A549 (cell line): ENCODE measurements around the gene TFEB. TPM values are rescaled to one million over a fixed set of nuclear protein-coding genes. Genes with fewer than 3 reads are reported as not detected.

Experiments
- ATAC-seq, 2 experiments: fragments of 200-7000 bp in 1 of 2; fragments of >200 bp in 1 of 2; cut with Nextera tagmentation in 1 of 2; cut with Tn5 transposase in 1 of 2; 3 replicates each; pipeline versions ENCODE4 v1.8.0 to v1.9.1; 2018 to 2020; ENCODE audit warnings: mild to moderate bottlenecking in 1 of 2, moderate library complexity in 1 of 2
- CTCF ChIA-PET: fragments of 300-600 bp; sonication (Branson Sonifier 250); formaldehyde crosslinking; extraction: SDS; loops from one replicate; lab custom pipeline; 2021; ENCODE audit warnings: antibody characterized with exemption, inconsistent platforms; lab: Yijun Ruan, JAX
- POLR2A ChIA-PET: fragments of 350-600 bp; formaldehyde crosslinking; extraction: SDS; loops from one replicate; lab custom pipeline; 2021; ENCODE audit warnings: antibody characterized with exemption, inconsistent platforms; lab: Yijun Ruan, JAX
- DNase-seq, 2 experiments: peaks; one replicate each; pipeline versions ENCODE4 v3.0.0 to v3.0.0-alpha.2; 2011 to 2016; ENCODE audit warnings: low read depth in 1 of 2, low spot score in 1 of 2
- FAIRE-seq: peaks from 2 replicates; lab custom pipeline; 2011; peaks lifted over from hg19 to GRCh38; lab: Jason Lieb, UNC
- H3K27ac ChIP-seq, 2 experiments: fragments of >200 bp; sonication (Bioruptor Twin); formaldehyde crosslinking; 3 replicates each; pipeline ENCODE4 v1.5.1; 2016 to 2017
- H3K4me1 ChIP-seq: fragments of >200 bp; sonication (Bioruptor Twin); formaldehyde crosslinking; 3 replicates; pipeline ENCODE4 v1.6.1; 2016
- H3K4me2 ChIP-seq: fragments of >200 bp; sonication (Bioruptor Twin); formaldehyde crosslinking; 3 replicates; pipeline ENCODE4 v1.6.1; 2016
- H3K4me3 ChIP-seq: fragments of >200 bp; sonication (Bioruptor Twin); formaldehyde crosslinking; 3 replicates; pipeline ENCODE4 v1.5.1; 2016
- H3K9me3 ChIP-seq: fragments of >200 bp; sonication (Bioruptor Twin); formaldehyde crosslinking; 3 replicates; pipeline ENCODE4 v1.6.1; 2016
- CHD2 ChIP-seq: fragments of 150-350 bp; IDR thresholded peaks from 2 replicates; pipeline ENCODE4 v1.6.1; 2014; ENCODE audit warnings: low read length; ENCODE audit not compliant: partially characterized antibody
- CHD4 ChIP-seq: fragments of 200-600 bp; sonication (generic); IDR thresholded peaks from 2 replicates; pipeline ENCODE4 v1.6.1; 2016; ENCODE audit warnings: antibody characterized with exemption, mild to moderate bottlenecking, borderline replicate concordance
- CTCF ChIP-seq: fragments of >200 bp; sonication (Bioruptor Twin); formaldehyde crosslinking; IDR thresholded peaks from 3 replicates; pipeline ENCODE4 v1.5.1; 2016
- EHF ChIP-seq: fragments of 250-450 bp; sonication (Bioruptor Pico); IDR thresholded peaks from 2 replicates; pipeline ENCODE4 v1.5.0; 2020; ENCODE audit warnings: mild to moderate bottlenecking
- ELK1 ChIP-seq: fragments of 150-350 bp; IDR thresholded peaks from 2 replicates; pipeline ENCODE4 v1.6.1; 2014; ENCODE audit warnings: low read depth, mild to moderate bottlenecking, low read length
- FOSB ChIP-seq: fragments of 250-450 bp; sonication (Bioruptor Pico); IDR thresholded peaks from 2 replicates; pipeline ENCODE4 v1.5.0; 2020; ENCODE audit warnings: mild to moderate bottlenecking, moderate library complexity
- FOSL2 ChIP-seq, 2 experiments: fragments of 450-650 bp in 1 of 2; fragments of >200 bp in 1 of 2; sonication (Bioruptor Twin) in 1 of 2; formaldehyde crosslinking; IDR thresholded peaks; 2 replicates each; pipeline versions ENCODE4 v1.5.0 to v1.6.1; 2016 to 2020; ENCODE audit warnings: mild to moderate bottlenecking in 1 of 2, moderate library complexity in 1 of 2
- FOXS1 ChIP-seq: fragments of 250-450 bp; sonication (Bioruptor Pico); IDR thresholded peaks from 2 replicates; pipeline ENCODE4 v1.5.0; 2020; ENCODE audit warnings: mild to moderate bottlenecking, moderate library complexity
- HEYL ChIP-seq: fragments of 250-450 bp; sonication (Bioruptor Pico); IDR thresholded peaks from 2 replicates; pipeline ENCODE4 v1.8.0; 2021; ENCODE audit warnings: mild to moderate bottlenecking, moderate library complexity
- HOXB13 ChIP-seq: fragments of 250-450 bp; sonication (Bioruptor Pico); IDR thresholded peaks from 2 replicates; pipeline ENCODE4 v1.5.0; 2020; ENCODE audit warnings: low read depth, mild to moderate bottlenecking, moderate library complexity
- JUN ChIP-seq, 2 experiments: fragments of >200 bp; sonication (Bioruptor Twin); formaldehyde crosslinking; IDR thresholded peaks; 2 replicates in 1 of 2; 3 replicates in 1 of 2; pipeline ENCODE4 v1.6.1; 2016 to 2017
- KDM1A ChIP-seq: fragments of 200-600 bp; sonication (generic); IDR thresholded peaks from 2 replicates; pipeline ENCODE4 v1.6.1; 2016; ENCODE audit warnings: low read depth, mild to moderate bottlenecking
- MAZ ChIP-seq: fragments of 150-350 bp; IDR thresholded peaks from 2 replicates; pipeline ENCODE4 v1.6.1; 2014; ENCODE audit warnings: antibody characterized with exemption, low read depth, low read length, borderline replicate concordance
- MYC ChIP-seq: IDR thresholded peaks from 2 replicates; pipeline ENCODE4 v1.6.1; 2012; ENCODE audit warnings: mild to moderate bottlenecking, inconsistent platforms, low read length, improper control_type of control experiment, borderline replicate concordance
- NPAS2 ChIP-seq: fragments of 250-450 bp; sonication (Bioruptor Pico); IDR thresholded peaks from 2 replicates; pipeline ENCODE4 v1.8.0; 2022; ENCODE audit warnings: mild to moderate bottlenecking, moderate library complexity, borderline replicate concordance
- PHF8 ChIP-seq: fragments of 200-600 bp; sonication (generic); IDR thresholded peaks from 2 replicates; pipeline ENCODE4 v1.6.1; 2016; ENCODE audit warnings: low read depth, mild to moderate bottlenecking, antibody characterized with exemption, moderate library complexity, borderline replicate concordance
- POLR2A ChIP-seq: IDR thresholded peaks from 2 replicates; pipeline ENCODE4 v1.6.1; 2012; ENCODE audit warnings: mild to moderate bottlenecking, low read length
- RAD21 ChIP-seq, 2 experiments: fragments of >200 bp in 1 of 2; sonication (Bioruptor Twin) in 1 of 2; formaldehyde crosslinking in 1 of 2; IDR thresholded peaks in 1 of 2; conservative IDR thresholded peaks in 1 of 2; 2 replicates in 1 of 2; 3 replicates in 1 of 2; pipeline ENCODE4 v1.6.1; 2012 to 2018; ENCODE audit warnings: inconsistent platforms in 1 of 2
- RARB ChIP-seq: fragments of 250-450 bp; sonication (Bioruptor Pico); IDR thresholded peaks from 2 replicates; pipeline ENCODE4 v1.8.0; 2021; ENCODE audit warnings: mild to moderate bottlenecking, moderate library complexity
- SMC3 ChIP-seq: fragments of >200 bp; sonication (Bioruptor Twin); formaldehyde crosslinking; IDR thresholded peaks from 3 replicates; pipeline ENCODE4 v1.6.1; 2018; ENCODE audit warnings: inconsistent platforms
- SREBF2 ChIP-seq: fragments of 450-650 bp; IDR thresholded peaks from 2 replicates; pipeline ENCODE4 v1.6.1; 2014; ENCODE audit warnings: mild to moderate bottlenecking, moderate library complexity
- USF2 ChIP-seq: fragments of 450-650 bp; IDR thresholded peaks from 2 replicates; pipeline ENCODE4 v1.6.1; 2014; ENCODE audit warnings: antibody characterized with exemption
- ZFP36 ChIP-seq: fragments of 450-650 bp; IDR thresholded peaks from 2 replicates; pipeline ENCODE4 v1.6.1; 2014; ENCODE audit warnings: borderline replicate concordance; ENCODE audit not compliant: partially characterized antibody
- WGBS: methylation state at CpG from one replicate; pipeline ENCODE4 v1.1.6; 2017; ENCODE audit errors: missing lambda C conversion rate; 5-methylcytosine and 5-hydroxymethylcytosine counted together
- polyA plus RNA-seq, 4 experiments: library from polyadenylated mRNA; depleted of rRNA in 3 of 4; stranded (reverse); fragments of >200 nt; fragmentation: RNase III in 1 of 4; extraction: RNeasy Plus Mini Kit Qiagen cat#74134 plus additional on column Dnase treatment in 1 of 4; gene quantifications; 2 replicates in 3 of 4; 3 replicates in 1 of 4; pipeline ENCODE4 v1.2.3, GENCODE V29; 2011 to 2017
- TF ChIP-seq, protein P1 (sequence below): IDR thresholded peaks from 2 replicates; pipeline ENCODE4 v1.6.1; 2012

TFEB gene
- polyA plus RNA-seq, 2 of the 4 experiments (the other 2 are of a cell fraction), result 3.1 to 6.1 TPM

DNA sequence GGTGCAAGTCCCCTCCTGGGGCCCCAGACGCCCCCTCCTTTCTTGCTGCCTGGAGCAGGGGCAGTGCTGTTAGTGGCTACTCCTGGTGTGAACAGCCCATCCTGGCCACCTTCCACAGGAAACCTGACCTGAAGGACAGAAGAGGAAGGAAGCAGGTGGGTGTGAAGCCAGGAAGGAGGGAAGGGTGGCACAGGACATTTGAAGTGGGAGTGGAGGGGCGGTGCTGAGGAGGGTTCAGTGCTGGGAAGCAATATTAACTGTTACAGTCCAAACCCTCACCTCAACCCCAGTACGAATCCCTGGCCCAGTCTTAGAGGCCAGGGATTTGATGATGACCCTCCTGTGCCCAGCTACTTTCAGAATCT is 45.9 kb upstream of the TFEB start:
- DNase-seq (no peak), FAIRE-seq (no peak), ATAC-seq (no peak; a peak in 1 of 6 replicates)
- POLR2A ChIA-PET, result interaction anchor here (1.4 kb wide), 1 partner anchor 48 kb away, joined by 5 read pairs; no protein-coding TSS in a partner anchor
- WGBS, result 34% methylated on average over 3 of the region's 3 CpGs
- TF ChIP-seq CHD2 (no peak), MAZ (no peak), KDM1A (no peak), FOSL2 (IDR thresholded peaks at IDR 0.05) (no peak), FOSL2 (CRISPR knock-in tag; IDR thresholded peaks at IDR 0.05) (no peak), HOXB13 (CRISPR knock-in tag) (no peak), SREBF2 (no peak), CHD4 (no peak), HEYL (CRISPR knock-in tag) (no peak), ELK1 (no peak), EHF (CRISPR knock-in tag) (no peak), RAD21 (conservative IDR thresholded peaks at IDR 0.05 in 1 of 2, IDR thresholded peaks at IDR 0.05 in 1 of 2) (no peak), PHF8 (no peak)
- peak overlapping the region; percentile 86 to 89 for H3K27ac ChIP-seq
- H3K4me3 ChIP-seq, result peak overlapping the region; percentile 75
- CTCF ChIA-PET, result interaction anchor here (1.3 to 8.9 kb wide), 4 partner anchors 75 to 263 kb away, joined by 4 to 111 read pairs (median 5); no protein-coding TSS in a partner anchor
- H3K4me1 ChIP-seq, result peaks cover 21% of the 10 kb centered on the region
- H3K9me3 ChIP-seq, result no peaks in the 10 kb centered on the region
- peak overlapping the region; percentile 99 for H3K4me2 ChIP-seq

GRCh38 chr6:41780551-41781365 is 45.4 kb upstream of the TFEB start, which contains the start of gene PRICKLE4:
TSS of gene PRICKLE4 (plus strand) at chr6:41780782. CDS start at chr6:41783474, 2,692 bp downstream.
- DNase-seq, result peak; percentile 29 to 42
- Histone ChIP-seq H3K4me1 (peaks cover 18% of the 10 kb centered on the region), H3K9me3 (no peaks in the 10 kb centered on the region), H3K27ac (peak within 1 kb of the TSS; percentile 86 to 89), H3K4me2 (peak within 1 kb of the TSS; percentile 99), H3K4me3 (peak within 1 kb of the TSS; percentile 75)
- TF ChIP-seq RARB (CRISPR knock-in tag) (no peak), FOXS1 (CRISPR knock-in tag) (no peak), POLR2A (0 out of 2 replicates have a peak, but pooled peaks have one; percentile 14), FOSB (CRISPR knock-in tag) (no peak), ZFP36 (no peak), MAZ (no peak), NPAS2 (CRISPR knock-in tag) (no peak)
- peak; percentile 44 to 64 for ATAC-seq
- ChIA-PET POLR2A (interaction anchor here (1.4 kb wide), 1 partner anchor 47 kb away, joined by 5 read pairs; no protein-coding TSS in a partner anchor), CTCF (interaction anchor here (1.3 to 8.9 kb wide), 4 partner anchors 75 to 264 kb away, joined by 4 to 111 read pairs (median 5); no protein-coding TSS in a partner anchor)
- FAIRE-seq, result no peak
- 0% methylated on average over 9 of the region's 36 CpGs for WGBS

DNA sequence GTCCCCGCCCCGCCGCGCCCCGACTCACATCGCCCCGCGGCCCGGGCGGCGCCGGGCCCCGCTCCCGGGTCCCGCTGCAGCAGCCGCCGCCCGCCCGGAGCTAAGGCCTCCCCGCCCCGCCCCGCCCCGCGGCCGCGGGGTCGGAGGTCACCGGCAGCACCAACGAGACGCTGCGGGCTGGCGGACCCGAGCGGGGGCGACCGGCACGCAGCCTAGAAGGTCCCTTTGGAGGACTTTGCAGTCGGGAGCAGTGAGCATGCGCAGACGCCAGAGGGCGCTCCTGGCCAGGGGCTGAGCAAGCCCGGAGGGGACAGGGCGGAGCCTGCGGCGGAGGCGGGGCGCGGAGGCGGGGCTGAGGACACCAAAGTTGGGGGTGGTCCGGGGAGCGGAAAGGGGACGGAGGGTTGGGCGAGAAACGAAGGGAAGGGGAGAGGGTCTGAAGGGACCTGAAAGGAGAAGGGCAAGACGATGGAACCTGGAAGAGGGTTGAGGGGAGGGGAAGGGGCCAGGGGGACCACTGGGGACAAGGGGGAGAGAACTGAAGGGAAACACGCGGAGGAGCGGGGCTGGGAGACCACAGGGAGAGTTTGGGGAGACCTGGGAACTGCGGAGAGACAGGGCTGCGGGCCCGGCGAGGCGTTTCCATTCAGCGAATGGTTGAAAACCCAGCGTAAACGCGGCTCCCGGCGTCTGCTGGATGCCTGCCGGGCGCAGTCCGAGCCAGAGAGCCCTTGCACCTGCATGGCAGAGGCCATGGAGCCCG is 44.6 kb upstream of the TFEB start, which contains the start of gene FRS3:
FRS3 (minus strand) TSS at position 113 of the 763 bp plus-strand sequence. CDS start 2,913 bp downstream, outside the sequence.
- no peaks in the 10 kb centered on the region for H3K9me3 ChIP-seq
- TF ChIP-seq CTCF (peak; percentile 82), RAD21 (conservative IDR thresholded peaks at IDR 0.05 in 1 of 2, IDR thresholded peaks at IDR 0.05 in 1 of 2) (peak; percentile 84 to 89), JUN (IDR thresholded peaks at IDR 0.05) (peak; percentile 31 to 45; a peak in 2 of 5 replicates), SMC3 (peak; percentile 86), USF2 (no peak), MYC (no peak)
- TF ChIP-seq, protein P1, sequence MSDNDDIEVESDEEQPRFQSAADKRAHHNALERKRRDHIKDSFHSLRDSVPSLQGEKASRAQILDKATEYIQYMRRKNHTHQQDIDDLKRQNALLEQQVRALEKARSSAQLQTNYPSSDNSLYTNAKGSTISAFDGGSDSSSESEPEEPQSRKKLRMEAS, result peak; percentile 52; the same call in 1 of the 2 replicates
- peaks cover 16% of the 10 kb centered on the region for H3K4me1 ChIP-seq
- peak within 1 kb of the TSS; percentile 99 for H3K4me2 ChIP-seq
- DNase-seq (peak; percentile 81 to 93), FAIRE-seq (no peak), ATAC-seq (peak; percentile 85 to 92)
- peak within 1 kb of the TSS; percentile 75 for H3K4me3 ChIP-seq
- CTCF ChIA-PET, result interaction anchor here (0.6 to 8.9 kb wide), 5 partner anchors 11 to 412 kb away, joined by 3 to 111 read pairs (median 4); no protein-coding TSS in a partner anchor
- POLR2A ChIA-PET, result no interaction called here
- 0% methylated on average over 20 of the region's 73 CpGs for WGBS
- peak within 1 kb of the TSS; percentile 86 to 89 for H3K27ac ChIP-seq
